ENCODE results near the gene TRIP12.

GRCh38 chr2:229942671-229943070 is 20.9 kb upstream of the TRIP12 start:
- TF ChIP-seq CTCF (IDR thresholded peaks at IDR 0.05) (no peak), POLR2A (IDR thresholded peaks at IDR 0.05) (no peak)
